GM18519 (cell line): ENCODE data around the gene ESR2.
"Not testable (repeated sequence)": the region's sequence is repeated elsewhere in the genome, so short reads cannot be mapped to it uniquely, and the experiment has no call there.

Experiments
- ATAC-seq: cut with Tn5 transposase; IDR thresholded peaks from one replicate; pipeline ENCODE4 v1.9.1; 2021; ENCODE audit warnings: mild to moderate bottlenecking, moderate library complexity; ENCODE audit not compliant: unreplicated experiment, low FRiP score

ESR2 gene

DNA sequence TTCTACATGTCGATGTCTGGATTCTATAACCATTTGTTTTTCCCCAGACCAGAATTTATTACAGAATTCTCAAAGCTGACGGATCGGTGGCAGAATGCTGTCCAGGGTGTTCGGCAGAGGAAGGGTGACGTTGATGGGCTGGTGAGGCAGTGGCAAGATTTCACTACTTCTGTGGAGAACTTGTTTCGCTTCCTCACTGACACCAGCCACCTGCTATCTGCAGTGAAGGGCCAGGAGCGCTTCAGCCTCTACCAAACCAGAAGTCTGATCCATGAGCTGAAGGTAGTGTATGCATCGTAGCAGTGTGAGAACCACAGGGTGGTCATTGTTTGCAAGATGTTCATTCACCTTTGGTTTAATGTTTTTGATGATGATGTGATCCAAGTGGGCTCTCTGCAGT lies 124.0 kb downstream of the ESR2 start:
- no peak for ATAC-seq

DNA sequence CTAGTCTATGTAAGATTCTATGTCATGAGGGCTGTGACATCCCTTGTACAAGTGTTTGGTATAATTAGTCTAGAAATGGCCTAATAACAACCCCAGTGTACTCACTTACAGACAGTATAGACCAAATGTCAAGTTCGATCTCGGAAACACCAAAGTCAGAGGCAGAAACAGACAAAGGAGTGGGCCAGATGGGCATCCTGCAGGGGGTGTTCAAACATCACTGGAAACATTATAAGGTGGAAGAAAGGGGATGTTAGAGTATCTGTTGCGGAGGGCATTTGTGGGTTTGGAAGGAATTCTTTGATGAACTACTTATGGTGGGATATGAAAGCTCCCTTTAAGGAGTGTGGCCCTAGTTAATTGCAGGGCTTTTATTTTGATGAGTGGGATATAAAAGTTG lies 134.6 kb downstream of the ESR2 start:
- no peak for ATAC-seq

DNA sequence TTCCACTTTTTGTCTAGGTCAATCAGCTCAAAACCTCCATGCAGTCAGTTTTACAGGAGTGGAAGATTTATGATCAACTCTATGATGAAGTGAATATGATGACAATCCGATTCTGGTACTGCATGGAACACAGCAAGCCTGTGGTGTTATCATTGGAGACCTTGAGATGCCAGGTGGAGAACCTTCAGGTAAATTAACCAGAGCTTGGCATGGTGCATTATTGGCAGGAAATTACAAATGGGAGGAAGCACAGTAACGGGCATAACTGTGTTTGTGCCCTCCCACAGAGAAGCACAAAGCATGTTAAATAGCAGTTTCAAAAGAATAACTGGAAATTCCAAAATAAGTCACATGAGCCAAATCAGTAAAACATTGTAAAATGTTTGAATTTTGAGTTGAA lies 135.6 kb downstream of the ESR2 start:
- no peak for ATAC-seq

DNA sequence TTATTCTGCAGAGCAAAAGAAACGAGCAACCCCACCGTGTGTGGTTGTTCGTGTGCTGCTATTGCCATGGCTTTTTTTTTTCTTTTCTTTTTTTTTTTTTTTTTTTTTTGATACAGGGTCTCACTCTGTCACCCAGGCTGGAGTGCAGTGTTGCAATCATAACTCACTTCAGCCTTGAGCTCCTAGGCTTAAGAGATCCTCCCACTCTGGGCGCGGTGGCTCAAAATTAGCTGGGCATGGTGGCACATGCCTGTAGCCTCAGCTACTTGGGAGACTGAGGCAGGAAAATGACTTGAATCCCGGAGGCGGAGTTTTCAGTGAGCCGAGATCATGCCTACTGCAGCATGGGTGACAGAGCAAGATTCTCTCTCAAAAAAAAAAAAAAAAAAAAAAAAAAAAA lies 144.2 kb downstream of the ESR2 start:
- ATAC-seq = no peak

DNA sequence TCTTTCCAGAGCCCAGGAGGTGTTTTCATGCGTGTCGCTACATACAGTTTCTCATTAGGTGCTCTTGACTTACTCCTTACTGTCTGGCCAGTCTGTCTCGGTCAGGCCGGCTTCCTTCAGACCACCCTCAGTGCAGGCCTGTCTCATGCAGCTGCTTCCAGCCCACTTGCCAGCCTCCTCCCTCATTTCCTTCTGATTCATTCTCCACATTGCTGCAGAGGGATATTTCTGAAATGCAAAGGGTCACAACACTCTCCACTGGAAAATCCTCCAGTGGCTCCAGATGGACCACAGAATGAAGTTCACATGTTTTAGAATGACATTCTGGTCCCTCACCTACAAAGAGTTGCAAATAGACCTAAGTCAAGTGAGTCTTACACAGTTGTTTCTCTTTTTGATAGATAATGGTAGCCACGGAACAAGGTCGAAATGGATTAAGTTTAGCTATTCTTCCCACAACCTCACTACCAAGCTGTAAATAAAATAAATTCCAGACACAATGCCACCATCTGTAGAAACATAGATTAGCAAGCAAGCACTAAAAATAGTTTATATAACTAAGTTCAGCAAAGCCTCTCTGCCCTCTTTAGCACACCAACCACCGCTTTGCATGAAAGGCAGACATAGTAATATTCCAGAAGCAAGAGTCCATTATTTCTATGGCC lies 146.9 kb downstream of the ESR2 start:
- ATAC-seq = no peak

DNA sequence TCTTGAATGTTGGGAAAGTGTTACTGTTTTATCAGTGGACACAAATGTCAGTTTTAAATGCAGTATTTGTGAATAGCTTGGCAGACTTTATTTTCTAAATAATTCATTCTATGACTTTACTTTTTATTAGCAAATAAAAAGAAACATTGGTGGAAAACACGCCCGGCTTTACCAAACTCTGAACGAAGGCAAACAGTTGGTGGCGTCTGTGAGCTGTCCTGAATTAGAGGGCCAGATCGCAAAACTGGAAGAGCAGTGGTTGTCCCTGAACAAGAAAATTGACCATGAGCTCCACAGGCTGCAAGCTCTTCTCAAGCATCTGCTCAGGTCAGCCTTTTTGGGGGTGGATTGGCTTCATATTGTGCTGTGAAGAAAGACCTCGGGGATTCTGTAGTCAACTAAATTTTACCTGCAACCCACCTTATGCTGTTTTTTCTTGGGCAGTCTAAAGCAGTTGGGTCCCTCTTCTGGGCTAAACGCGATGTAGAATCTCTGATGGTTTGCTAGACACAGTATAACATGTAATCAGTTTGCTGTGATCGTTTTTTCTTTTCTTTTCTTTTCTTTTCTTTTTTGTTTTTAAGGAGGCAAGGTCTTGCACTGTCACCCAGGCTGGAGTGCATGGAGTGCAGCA lies 156.4 kb downstream of the ESR2 start:
- ATAC-seq = no peak

DNA sequence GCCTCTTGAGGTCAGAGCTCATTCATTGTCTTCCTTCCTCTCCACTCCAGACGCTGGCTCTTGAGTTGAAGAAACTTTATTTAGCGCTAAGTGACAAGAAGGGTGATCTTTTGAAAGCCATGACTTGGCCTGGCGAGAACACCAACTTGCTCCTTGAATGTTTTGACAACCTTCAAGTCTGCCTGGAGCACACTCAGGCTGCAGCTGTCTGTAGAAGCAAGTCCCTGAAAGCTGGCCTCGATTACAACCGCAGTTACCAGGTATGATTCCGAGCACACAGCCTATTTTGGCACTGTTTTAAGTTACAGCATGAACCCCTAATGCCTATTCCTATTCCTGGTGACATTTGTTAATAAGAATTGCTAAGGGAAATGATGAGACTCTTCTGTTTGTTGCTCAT lies 167.6 kb downstream of the ESR2 start:
- ATAC-seq = no peak

DNA sequence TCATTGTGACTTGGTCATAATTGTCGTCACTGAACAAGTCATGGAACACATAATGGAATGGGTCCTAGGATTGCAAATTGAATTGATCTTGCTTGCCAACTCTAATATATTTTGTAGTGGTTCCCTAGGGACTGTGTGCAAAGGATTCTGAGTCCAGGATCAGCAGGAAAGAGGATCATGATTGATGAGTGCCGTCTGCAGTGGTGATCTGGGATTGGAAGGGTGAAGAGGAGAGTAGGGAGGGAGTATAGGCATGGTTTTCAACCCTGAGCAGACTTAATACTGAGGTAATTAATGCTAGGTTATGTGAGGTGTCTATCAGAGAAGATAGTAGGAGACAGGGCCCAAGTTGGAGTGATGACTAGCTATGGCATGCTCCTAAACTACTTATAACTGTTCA lies 168.9 kb downstream of the ESR2 start:
- ATAC-seq = no peak

DNA sequence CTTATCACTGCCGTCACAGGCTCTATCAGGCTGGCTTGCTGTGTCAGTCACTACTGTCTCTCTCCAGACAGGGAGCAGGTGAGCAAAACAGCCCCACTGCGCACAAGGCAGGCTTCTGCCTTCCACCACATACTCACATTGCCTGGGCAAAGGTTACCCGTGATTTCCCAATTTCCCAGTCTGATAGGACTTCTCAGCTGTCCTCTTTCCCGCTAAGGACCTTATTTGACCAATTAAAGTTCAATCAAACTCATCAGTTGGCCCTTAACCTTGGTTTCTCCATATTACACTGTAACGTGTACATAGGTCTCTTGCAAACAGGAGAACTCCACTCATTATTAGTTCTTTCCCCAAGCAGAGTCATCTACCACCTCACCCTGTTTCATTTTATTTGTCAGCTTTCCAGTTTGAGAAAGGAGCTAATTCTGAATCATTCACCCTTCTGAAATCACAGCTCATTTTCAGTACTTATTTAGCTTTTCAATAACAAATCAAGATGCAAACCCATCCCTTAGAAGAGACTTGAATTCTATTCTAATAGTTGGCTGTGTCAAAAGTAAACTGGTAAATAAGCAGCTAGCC lies 170.8 kb downstream of the ESR2 start:
- ATAC-seq = no peak

DNA sequence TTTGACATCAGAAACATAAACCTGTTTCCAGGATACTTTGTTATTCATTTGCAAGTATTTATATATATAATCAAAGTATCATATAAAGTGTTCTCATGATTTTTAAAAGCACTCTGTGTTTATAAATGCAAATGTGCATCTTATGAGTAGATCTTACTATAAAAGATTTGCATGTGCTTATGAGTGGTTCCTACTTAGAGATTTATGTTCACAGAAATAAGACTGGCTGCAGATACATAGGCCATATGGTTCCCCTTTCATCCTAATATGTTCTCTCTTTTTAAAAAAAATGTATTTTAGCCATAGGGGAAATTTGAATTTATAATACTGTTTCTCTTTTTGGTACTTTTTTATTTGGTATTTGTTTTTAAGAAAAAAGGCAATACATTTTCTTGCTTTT lies 174.2 kb downstream of the ESR2 start:
- no peak for ATAC-seq

DNA sequence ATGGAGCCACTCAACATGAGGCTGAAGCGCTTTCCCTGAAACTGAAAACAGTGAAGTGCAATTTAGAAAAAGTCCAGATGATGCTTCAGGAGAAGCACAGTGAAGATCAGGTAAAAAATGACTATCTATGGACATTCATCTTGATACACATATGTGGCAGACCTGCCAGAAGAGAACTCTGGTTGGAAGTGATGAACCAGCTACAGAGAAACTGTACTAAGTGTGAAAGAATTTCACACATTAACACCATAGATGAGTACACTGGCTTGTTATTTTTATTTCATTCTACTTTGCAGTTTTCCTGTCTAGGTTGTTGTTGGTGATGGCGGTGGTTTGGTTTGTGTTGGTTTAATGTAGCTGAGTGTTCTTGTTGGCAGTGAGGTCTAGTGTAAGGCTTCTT lies 174.7 kb downstream of the ESR2 start:
- ATAC-seq = no peak

DNA sequence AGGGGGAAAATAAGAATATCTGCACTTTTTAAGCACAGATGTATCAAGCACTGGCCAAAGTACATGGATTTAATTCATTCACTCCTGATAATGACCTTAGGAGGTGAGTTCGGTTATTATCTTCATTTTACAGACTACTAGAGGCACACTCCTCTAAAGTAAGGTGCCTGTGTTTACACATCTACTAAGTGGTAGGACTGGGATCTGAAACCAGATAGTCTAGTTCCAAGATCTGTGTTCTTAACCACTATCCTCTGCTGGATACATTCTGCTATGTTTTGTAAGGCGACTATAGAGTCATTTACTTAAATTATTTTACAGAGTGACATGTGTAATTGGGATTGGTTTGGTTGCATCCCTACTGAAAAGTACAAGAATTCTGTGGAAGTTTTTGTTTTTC lies 175.3 kb downstream of the ESR2 start:
- no peak for ATAC-seq

DNA sequence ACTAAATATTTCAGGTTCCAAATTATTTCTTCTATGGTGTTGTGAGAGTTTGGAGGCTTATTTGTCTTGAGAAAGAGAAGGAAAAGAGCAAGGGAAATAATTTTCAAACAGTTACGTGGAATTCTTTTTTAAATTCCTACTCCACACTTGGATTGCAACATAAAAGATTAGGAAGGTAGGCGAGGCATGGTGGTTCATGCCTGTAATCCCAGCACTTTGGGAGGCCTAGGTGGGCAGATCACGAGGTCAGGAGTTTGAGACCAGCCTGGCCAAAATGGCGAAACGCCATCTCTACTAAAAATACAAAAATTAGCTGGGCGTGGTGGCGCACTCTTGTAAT lies 175.8 kb downstream of the ESR2 start:
- ATAC-seq = not testable (repeated sequence)

DNA sequence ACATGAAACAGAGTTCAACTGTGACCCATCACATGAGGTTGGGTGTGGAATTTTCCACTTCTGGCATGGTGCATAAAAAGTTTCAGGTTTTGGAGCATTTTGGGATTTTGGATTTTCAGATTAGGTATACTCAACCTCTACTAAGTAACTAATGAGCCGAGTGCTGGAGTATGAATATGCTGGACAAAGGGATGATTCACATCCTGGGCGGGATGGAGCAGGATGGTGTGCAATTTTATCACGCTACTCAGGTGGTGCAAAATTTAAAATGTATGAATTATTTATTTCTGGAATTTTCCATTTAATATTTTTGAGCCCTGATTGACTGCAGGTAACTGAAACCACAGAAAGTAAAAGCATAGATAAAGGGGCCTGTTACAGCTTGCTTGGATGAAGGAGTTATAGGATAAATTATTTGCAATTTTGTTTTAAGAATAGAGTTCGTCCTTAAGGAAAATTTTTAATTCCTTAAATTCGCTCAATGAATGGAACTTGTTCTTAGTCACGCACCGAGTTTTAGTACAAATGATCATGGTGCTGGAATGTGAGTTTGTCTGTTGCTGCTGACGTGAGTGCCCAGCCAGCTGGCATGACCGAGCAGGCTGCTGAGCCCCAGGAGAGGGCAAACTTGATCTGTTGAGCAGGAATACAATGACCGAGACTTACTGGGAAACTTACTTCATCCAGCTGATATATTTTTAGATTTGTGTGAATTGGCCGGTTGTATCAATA lies 176.3 kb downstream of the ESR2 start:
- no peak for ATAC-seq

DNA sequence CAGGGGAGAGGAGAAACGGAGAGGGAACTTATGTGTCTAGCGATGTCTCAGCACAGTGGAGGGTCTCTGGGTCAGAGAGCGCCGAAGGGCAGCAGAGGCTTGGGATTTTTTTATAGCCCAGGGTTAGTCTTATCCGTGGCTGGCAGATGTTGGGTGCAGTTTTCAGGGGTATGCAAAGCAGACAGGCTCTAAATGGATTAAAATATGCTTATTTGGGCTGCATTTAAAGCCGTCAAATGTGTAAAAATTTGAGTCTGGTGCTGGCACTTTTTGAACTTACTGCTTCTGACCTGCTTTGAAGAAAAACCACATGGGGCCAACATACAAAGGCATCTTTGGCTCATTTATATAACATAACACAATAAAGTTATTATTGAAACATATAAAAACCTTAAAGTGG lies 178.8 kb downstream of the ESR2 start:
- ATAC-seq = no peak

DNA sequence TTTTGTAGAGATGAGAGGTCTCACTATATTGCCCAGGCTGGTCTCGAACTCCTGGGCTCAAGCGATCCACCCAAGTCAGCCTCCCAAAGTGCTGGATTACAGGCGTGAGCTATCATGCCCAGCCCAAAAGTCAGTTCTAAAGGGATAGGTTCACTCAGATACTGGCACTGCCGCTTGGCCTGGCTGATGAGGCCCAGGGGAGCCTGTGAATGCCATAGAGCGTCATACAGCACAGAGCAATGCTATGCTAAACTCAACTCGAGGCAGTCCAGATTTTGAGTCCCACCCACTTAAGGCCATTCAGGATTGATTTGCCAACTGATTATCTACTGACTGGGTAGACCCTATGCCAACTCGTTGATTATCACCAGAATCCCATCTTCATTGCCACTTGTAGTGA lies 179.4 kb downstream of the ESR2 start:
- ATAC-seq = no peak

DNA sequence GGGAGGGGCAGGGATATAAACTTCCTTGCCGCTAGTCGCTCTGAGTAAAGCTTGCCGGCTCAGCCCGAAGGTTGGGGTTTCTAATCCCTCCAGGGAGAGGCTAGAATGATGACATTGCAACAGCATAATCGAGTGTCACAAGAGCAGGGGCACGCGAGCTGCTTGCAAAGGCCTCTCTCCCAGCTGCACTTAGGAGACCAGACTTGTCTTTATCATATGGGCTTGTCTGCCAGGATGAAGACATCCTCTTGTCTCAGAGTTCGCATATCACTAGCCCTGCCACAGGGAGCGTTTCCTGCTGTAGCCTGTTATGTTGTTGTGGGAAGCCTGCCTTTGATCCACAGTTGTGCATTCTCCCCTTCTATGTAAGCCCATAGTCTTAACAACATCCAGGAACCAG lies 180.0 kb downstream of the ESR2 start:
- ATAC-seq = no peak

DNA sequence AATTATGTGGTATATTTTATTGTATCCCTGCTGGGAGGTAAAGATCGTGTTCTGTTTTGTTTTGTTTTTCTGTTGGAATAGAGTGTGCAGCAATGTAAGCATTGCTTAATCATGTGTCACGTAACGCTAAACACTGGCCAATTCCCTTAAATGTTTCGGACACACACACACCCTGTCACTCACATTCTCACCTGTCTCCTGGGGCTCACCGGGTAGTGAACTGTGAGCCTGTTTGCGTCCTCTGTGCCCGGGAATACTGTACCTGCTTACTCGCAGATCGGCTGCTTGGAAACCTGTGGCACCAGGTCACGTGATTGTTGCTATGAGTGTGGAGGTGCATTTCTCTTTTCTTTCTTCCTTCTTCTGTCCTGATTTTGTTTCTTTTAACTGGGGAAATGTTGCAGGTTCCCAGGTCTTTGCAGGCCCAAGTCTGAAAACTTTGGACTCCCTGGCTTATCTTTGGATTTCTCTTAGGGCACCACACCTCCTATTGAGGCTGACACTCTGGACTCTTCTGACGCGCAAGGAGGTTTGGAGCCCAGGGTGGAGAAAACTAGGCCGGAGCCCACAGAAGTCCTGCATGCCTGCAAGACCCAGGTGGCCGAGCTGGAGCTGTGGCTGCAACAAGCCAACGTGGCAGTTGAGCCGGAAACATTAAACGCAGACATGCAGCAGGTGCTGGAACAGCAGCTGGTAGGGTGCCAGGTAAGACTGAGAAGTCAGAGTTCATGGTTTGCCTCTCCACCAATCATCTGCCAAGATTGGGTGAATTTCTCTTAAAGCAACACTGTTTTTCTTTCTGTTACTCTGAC lies 181.1 kb downstream of the ESR2 start:
- ATAC-seq = no peak

DNA sequence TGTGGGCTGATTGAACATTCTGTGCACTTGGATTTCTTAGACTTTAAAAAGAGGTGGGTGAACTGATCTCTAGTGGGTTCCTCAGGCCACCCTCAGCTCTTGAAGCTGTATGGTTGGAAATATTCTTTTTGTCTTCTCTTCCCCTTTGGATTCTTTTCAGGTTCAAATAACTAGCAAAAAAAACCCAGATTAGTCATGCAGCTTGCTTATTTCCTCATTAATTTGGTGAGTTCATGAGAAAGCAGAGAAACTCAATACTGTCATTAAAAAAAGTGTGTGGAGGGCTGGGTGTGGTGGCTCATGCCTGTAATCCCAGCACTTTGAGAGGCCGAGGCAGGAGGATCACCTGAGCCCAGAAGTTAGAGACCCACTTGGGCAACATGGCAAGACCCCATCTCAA lies 183.4 kb downstream of the ESR2 start:
- ATAC-seq = no peak

DNA sequence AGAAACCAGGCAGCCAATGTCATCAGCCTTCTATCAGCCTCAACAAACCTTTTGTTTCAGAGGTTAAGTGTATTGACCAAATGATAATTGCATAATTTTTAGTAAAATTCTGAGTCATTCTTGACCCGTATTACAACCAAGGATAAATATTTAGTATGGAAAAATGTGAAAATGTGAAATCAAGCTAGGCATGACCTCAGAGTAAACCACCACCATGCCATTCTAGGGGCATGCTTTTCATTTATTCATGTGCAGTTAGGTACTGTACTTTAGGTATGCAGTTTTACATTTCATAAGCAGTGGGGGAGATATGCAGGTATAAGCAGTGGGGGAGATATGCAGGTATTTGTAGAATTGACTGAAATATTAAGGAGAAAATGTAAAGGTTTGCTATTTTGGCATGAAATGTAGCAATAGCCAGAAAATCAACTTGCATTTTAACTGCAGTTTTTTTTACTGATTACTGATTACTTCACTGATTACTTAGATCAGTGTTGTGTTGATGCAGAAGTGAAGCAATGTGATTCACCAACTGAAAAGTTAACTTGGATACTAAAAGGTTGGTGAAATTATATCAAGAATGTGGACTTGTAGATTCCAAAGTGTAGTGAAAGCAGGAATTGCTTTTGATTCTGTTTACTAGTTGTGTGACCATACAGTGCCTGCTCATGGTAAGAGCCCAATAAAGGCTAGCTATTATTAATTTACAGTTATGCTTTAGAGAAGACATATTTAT lies 184.2 kb downstream of the ESR2 start:
- ATAC-seq = no peak
